ENCODE results near the gene HECTD2. TPM values are rescaled to one million over a fixed set of nuclear protein-coding genes. Genes with fewer than 3 reads are reported as not detected.

Gene HECTD2
- total RNA-seq, 1 experiment from 2014 or later = 9.4 TPM

DNA sequence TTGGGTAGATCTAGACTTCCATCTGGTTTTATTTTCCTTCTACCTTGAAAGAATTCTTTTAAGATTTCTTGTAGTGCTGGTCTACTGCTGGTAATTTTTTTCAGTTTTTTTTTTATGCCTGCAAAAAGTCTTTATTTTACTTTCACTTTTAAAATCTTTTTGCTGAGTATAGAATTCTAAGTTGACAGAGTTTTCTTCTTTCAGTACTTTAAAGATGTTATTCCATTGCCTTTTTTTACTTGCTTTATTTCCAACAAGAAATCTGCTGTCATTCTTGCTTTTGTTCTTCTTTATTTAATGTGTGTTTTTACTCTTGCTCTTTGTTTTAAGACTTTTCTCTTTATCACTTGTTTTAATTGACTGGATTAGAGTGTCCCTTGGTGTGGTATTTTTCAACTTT is 36.1 kb upstream of the HECTD2 start:
- Mint-ChIP-seq H3K4me1 (no peaks in the 10 kb centered on the region), H3K9me3 (peaks cover 42% of the 10 kb centered on the region), H3K27me3 (ENCODE audit: low read depth) (peaks cover 8% of the 10 kb centered on the region; the same call in 1 of the 2 replicates), H3K4me3 (no peak overlapping the region), H3K27ac (no peak overlapping the region), H3K36me3 (peaks cover 11% of the 10 kb centered on the region)
- TF ChIP-seq SP1 (CRISPR knock-in tag; conservative IDR thresholded peaks at IDR 0.05) (no peak), ATF1 (CRISPR knock-in tag; IDR thresholded peaks at IDR 0.05) (no peak), ETV6 (CRISPR knock-in tag; IDR thresholded peaks at IDR 0.05) (no peak), SMAD3 (CRISPR knock-in tag; IDR thresholded peaks at IDR 0.05; ENCODE audit: borderline replicate concordance) (no peak), NFYB (CRISPR knock-in tag; conservative IDR thresholded peaks at IDR 0.05; ENCODE audit: low read depth) (no peak), JUN (CRISPR knock-in tag; IDR thresholded peaks at IDR 0.05) (no peak)
- TF ChIP-seq, protein P1, sequence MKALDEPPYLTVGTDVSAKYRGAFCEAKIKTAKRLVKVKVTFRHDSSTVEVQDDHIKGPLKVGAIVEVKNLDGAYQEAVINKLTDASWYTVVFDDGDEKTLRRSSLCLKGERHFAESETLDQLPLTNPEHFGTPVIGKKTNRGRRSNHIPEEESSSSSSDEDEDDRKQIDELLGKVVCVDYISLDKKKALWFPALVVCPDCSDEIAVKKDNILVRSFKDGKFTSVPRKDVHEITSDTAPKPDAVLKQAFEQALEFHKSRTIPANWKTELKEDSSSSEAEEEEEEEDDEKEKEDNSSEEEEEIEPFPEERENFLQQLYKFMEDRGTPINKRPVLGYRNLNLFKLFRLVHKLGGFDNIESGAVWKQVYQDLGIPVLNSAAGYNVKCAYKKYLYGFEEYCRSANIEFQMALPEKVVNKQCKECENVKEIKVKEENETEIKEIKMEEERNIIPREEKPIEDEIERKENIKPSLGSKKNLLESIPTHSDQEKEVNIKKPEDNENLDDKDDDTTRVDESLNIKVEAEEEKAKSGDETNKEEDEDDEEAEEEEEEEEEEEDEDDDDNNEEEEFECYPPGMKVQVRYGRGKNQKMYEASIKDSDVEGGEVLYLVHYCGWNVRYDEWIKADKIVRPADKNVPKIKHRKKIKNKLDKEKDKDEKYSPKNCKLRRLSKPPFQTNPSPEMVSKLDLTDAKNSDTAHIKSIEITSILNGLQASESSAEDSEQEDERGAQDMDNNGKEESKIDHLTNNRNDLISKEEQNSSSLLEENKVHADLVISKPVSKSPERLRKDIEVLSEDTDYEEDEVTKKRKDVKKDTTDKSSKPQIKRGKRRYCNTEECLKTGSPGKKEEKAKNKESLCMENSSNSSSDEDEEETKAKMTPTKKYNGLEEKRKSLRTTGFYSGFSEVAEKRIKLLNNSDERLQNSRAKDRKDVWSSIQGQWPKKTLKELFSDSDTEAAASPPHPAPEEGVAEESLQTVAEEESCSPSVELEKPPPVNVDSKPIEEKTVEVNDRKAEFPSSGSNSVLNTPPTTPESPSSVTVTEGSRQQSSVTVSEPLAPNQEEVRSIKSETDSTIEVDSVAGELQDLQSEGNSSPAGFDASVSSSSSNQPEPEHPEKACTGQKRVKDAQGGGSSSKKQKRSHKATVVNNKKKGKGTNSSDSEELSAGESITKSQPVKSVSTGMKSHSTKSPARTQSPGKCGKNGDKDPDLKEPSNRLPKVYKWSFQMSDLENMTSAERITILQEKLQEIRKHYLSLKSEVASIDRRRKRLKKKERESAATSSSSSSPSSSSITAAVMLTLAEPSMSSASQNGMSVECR (CRISPR knock-in tag; IDR thresholded peaks at IDR 0.05; ENCODE audit: borderline replicate concordance) = no peak
- TF ChIP-seq, protein P2, sequence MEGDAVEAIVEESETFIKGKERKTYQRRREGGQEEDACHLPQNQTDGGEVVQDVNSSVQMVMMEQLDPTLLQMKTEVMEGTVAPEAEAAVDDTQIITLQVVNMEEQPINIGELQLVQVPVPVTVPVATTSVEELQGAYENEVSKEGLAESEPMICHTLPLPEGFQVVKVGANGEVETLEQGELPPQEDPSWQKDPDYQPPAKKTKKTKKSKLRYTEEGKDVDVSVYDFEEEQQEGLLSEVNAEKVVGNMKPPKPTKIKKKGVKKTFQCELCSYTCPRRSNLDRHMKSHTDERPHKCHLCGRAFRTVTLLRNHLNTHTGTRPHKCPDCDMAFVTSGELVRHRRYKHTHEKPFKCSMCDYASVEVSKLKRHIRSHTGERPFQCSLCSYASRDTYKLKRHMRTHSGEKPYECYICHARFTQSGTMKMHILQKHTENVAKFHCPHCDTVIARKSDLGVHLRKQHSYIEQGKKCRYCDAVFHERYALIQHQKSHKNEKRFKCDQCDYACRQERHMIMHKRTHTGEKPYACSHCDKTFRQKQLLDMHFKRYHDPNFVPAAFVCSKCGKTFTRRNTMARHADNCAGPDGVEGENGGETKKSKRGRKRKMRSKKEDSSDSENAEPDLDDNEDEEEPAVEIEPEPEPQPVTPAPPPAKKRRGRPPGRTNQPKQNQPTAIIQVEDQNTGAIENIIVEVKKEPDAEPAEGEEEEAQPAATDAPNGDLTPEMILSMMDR (IDR thresholded peaks at IDR 0.05) = no peak
- no peak for ATAC-seq
- no peak for DNase-seq (ENCODE audit: low spot score)
- ChIA-PET POLR2A (no interaction called here), CTCF (interaction anchor here (1.4 kb wide), 1 partner anchor 76 kb away, joined by 6 read pairs; no protein-coding TSS in a partner anchor)

DNA sequence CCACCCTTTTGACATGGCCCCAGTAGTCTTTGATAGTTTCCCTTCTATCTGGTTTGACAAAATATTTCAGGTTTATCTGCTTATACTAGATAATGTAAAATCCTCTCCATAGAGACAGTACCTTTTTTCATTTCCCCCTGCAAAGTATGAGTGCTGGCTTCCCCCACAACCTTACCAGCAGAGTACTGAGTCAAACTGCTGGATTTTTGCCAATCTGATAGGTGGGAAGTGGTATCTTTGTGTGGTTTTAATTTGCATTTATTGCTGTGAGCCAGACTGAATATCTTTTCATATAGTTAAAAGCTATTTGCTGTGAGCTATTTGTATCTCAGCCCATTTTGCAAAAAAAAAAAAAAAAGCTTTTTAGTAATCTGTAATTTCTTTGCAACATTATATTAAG is 32.1 kb upstream of the HECTD2 start:
- H3K27ac Mint-ChIP-seq = no peak overlapping the region
- peaks cover 48% of the 10 kb centered on the region for H3K9me3 Mint-ChIP-seq
- DNase-seq (ENCODE audit: low spot score) (no peak), ATAC-seq (no peak)
- peaks cover 11% of the 10 kb centered on the region for H3K36me3 Mint-ChIP-seq
- POLR2A ChIA-PET = interaction anchor here (0.6 kb wide), 1 partner anchor 122 kb away, joined by 5 read pairs; no protein-coding TSS in a partner anchor
- no peak overlapping the region for H3K4me3 Mint-ChIP-seq
- CTCF ChIA-PET = interaction anchor here (0.6 to 2.5 kb wide), 3 partner anchors 79 to 317 kb away, joined by 3 to 9 read pairs (median 7); no protein-coding TSS in a partner anchor
- H3K27me3 Mint-ChIP-seq (ENCODE audit: low read depth) = peaks cover 8% of the 10 kb centered on the region; the same call in 1 of the 2 replicates
- H3K4me1 Mint-ChIP-seq = peaks cover 4% of the 10 kb centered on the region
- TF ChIP-seq MXD4 (CRISPR knock-in tag; IDR thresholded peaks at IDR 0.05; ENCODE audit: borderline replicate concordance) (no peak), FOXJ3 (CRISPR knock-in tag; IDR thresholded peaks at IDR 0.05; ENCODE audit: borderline replicate concordance) (no peak), JUN (CRISPR knock-in tag; IDR thresholded peaks at IDR 0.05) (no peak), SMAD3 (CRISPR knock-in tag; IDR thresholded peaks at IDR 0.05; ENCODE audit: borderline replicate concordance) (no peak)
- TF ChIP-seq, protein P3, sequence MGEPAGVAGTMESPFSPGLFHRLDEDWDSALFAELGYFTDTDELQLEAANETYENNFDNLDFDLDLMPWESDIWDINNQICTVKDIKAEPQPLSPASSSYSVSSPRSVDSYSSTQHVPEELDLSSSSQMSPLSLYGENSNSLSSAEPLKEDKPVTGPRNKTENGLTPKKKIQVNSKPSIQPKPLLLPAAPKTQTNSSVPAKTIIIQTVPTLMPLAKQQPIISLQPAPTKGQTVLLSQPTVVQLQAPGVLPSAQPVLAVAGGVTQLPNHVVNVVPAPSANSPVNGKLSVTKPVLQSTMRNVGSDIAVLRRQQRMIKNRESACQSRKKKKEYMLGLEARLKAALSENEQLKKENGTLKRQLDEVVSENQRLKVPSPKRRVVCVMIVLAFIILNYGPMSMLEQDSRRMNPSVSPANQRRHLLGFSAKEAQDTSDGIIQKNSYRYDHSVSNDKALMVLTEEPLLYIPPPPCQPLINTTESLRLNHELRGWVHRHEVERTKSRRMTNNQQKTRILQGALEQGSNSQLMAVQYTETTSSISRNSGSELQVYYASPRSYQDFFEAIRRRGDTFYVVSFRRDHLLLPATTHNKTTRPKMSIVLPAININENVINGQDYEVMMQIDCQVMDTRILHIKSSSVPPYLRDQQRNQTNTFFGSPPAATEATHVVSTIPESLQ (CRISPR knock-in tag; IDR thresholded peaks at IDR 0.05) = no peak
- TF ChIP-seq, protein P4, sequence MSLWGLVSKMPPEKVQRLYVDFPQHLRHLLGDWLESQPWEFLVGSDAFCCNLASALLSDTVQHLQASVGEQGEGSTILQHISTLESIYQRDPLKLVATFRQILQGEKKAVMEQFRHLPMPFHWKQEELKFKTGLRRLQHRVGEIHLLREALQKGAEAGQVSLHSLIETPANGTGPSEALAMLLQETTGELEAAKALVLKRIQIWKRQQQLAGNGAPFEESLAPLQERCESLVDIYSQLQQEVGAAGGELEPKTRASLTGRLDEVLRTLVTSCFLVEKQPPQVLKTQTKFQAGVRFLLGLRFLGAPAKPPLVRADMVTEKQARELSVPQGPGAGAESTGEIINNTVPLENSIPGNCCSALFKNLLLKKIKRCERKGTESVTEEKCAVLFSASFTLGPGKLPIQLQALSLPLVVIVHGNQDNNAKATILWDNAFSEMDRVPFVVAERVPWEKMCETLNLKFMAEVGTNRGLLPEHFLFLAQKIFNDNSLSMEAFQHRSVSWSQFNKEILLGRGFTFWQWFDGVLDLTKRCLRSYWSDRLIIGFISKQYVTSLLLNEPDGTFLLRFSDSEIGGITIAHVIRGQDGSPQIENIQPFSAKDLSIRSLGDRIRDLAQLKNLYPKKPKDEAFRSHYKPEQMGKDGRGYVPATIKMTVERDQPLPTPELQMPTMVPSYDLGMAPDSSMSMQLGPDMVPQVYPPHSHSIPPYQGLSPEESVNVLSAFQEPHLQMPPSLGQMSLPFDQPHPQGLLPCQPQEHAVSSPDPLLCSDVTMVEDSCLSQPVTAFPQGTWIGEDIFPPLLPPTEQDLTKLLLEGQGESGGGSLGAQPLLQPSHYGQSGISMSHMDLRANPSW (CRISPR knock-in tag; conservative IDR thresholded peaks at IDR 0.05; ENCODE audit: low read depth) = no peak
- TF ChIP-seq, protein P5, sequence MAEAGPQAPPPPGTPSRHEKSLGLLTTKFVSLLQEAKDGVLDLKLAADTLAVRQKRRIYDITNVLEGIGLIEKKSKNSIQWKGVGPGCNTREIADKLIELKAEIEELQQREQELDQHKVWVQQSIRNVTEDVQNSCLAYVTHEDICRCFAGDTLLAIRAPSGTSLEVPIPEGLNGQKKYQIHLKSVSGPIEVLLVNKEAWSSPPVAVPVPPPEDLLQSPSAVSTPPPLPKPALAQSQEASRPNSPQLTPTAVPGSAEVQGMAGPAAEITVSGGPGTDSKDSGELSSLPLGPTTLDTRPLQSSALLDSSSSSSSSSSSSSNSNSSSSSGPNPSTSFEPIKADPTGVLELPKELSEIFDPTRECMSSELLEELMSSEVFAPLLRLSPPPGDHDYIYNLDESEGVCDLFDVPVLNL (CRISPR knock-in tag; IDR thresholded peaks at IDR 0.05; ENCODE audit: borderline replicate concordance, low read depth) = no peak
- TF ChIP-seq, protein P6, sequence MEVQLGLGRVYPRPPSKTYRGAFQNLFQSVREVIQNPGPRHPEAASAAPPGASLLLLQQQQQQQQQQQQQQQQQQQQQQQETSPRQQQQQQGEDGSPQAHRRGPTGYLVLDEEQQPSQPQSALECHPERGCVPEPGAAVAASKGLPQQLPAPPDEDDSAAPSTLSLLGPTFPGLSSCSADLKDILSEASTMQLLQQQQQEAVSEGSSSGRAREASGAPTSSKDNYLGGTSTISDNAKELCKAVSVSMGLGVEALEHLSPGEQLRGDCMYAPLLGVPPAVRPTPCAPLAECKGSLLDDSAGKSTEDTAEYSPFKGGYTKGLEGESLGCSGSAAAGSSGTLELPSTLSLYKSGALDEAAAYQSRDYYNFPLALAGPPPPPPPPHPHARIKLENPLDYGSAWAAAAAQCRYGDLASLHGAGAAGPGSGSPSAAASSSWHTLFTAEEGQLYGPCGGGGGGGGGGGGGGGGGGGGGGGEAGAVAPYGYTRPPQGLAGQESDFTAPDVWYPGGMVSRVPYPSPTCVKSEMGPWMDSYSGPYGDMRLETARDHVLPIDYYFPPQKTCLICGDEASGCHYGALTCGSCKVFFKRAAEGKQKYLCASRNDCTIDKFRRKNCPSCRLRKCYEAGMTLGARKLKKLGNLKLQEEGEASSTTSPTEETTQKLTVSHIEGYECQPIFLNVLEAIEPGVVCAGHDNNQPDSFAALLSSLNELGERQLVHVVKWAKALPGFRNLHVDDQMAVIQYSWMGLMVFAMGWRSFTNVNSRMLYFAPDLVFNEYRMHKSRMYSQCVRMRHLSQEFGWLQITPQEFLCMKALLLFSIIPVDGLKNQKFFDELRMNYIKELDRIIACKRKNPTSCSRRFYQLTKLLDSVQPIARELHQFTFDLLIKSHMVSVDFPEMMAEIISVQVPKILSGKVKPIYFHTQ (CRISPR knock-in tag; IDR thresholded peaks at IDR 0.05) = no peak
- TF ChIP-seq, protein P7, sequence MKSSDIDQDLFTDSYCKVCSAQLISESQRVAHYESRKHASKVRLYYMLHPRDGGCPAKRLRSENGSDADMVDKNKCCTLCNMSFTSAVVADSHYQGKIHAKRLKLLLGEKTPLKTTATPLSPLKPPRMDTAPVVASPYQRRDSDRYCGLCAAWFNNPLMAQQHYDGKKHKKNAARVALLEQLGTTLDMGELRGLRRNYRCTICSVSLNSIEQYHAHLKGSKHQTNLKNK (CRISPR knock-in tag; IDR thresholded peaks at IDR 0.05) = no peak
- TF ChIP-seq, protein P2 (IDR thresholded peaks at IDR 0.05) = no peak
